ENCODE data around the gene CTNNA2.
A peak's percentile ranks its signal among the peaks of the same experiment; 100 is the strongest.

The CTNNA2 gene

GRCh38 chr2:79621252-79621651 is 108.4 kb downstream of the CTNNA2 start:
- no peak for DNase-seq (ENCODE audit: low read depth)
- TF ChIP-seq CTCF (conservative IDR thresholded peaks at IDR 0.05; ENCODE audit: control insufficient read depth, insufficient read depth, low read depth, low read length): no peak
- no peak overlapping the region for H3K4me3 ChIP-seq (ENCODE audit: control insufficient read depth, low read depth, low read length)

- no peak for TF ChIP-seq CTCF (conservative IDR thresholded peaks at IDR 0.05; ENCODE audit: control insufficient read depth, insufficient read depth, low read depth, low read length)
- H3K4me3 ChIP-seq (ENCODE audit: control insufficient read depth, low read depth, low read length): no peak overlapping the region
- DNase-seq (ENCODE audit: low read depth): no peak
These were observed 108.9 kb downstream of the CTNNA2 start for GRCh38 chr2:79621755-79622154.

GRCh38 chr2:79622508-79622907 is 109.7 kb downstream of the CTNNA2 start:
- H3K4me3 ChIP-seq (ENCODE audit: control insufficient read depth, low read depth, low read length): no peak overlapping the region
- peak; percentile 20 for DNase-seq (ENCODE audit: low read depth)
- TF ChIP-seq CTCF (conservative IDR thresholded peaks at IDR 0.05; ENCODE audit: control insufficient read depth, insufficient read depth, low read depth, low read length): no peak

GRCh38 chr2:79627237-79627636 is 114.4 kb downstream of the CTNNA2 start:
- no peak overlapping the region for H3K4me3 ChIP-seq (ENCODE audit: control insufficient read depth, low read depth, low read length)
- no peak for DNase-seq (ENCODE audit: low read depth)
- no peak for TF ChIP-seq CTCF (conservative IDR thresholded peaks at IDR 0.05; ENCODE audit: control insufficient read depth, insufficient read depth, low read depth, low read length)

- H3K4me3 ChIP-seq (ENCODE audit: control insufficient read depth, low read depth, low read length): no peak overlapping the region
- DNase-seq (ENCODE audit: low read depth): peak; percentile 8
- no peak for TF ChIP-seq CTCF (conservative IDR thresholded peaks at IDR 0.05; ENCODE audit: control insufficient read depth, insufficient read depth, low read depth, low read length)
These were observed 117.2 kb downstream of the CTNNA2 start for GRCh38 chr2:79630060-79630459.

GRCh38 chr2:79630972-79631557 is 118.2 kb downstream of the CTNNA2 start:
- H3K4me3 ChIP-seq (ENCODE audit: control insufficient read depth, low read depth, low read length): no peak overlapping the region
- TF ChIP-seq CTCF (conservative IDR thresholded peaks at IDR 0.05; ENCODE audit: control insufficient read depth, insufficient read depth, low read depth, low read length): no peak
- DNase-seq (ENCODE audit: low read depth): no peak

GRCh38 chr2:79638410-79638809 is 125.6 kb downstream of the CTNNA2 start:
- TF ChIP-seq CTCF (conservative IDR thresholded peaks at IDR 0.05; ENCODE audit: control insufficient read depth, insufficient read depth, low read depth, low read length): no peak
- no peak overlapping the region for H3K4me3 ChIP-seq (ENCODE audit: control insufficient read depth, low read depth, low read length)
- DNase-seq (ENCODE audit: low read depth): no peak

Data from fibroblast of mammary gland (primary cell).